Measurements from ENCODE around the gene SMTNL1. TPM values are rescaled to one million over a fixed set of nuclear protein-coding genes. Genes with fewer than 3 reads are reported as not detected.

Gene SMTNL1, protein sequence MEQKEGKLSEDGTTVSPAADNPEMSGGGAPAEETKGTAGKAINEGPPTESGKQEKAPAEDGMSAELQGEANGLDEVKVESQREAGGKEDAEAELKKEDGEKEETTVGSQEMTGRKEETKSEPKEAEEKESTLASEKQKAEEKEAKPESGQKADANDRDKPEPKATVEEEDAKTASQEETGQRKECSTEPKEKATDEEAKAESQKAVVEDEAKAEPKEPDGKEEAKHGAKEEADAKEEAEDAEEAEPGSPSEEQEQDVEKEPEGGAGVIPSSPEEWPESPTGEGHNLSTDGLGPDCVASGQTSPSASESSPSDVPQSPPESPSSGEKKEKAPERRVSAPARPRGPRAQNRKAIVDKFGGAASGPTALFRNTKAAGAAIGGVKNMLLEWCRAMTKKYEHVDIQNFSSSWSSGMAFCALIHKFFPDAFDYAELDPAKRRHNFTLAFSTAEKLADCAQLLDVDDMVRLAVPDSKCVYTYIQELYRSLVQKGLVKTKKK
- total RNA-seq = not detected
- long read RNA-seq = 0 reads

- no peak for DNase-seq
- intact Hi-C loops (cut with micrococcal nuclease) = no loop called here
- ATAC-seq = no peak
These were observed at the start of gene SMTNL1 for GRCh38 chr11:57536947-57537619. Gene SMTNL1, plus strand, starts transcription at chr11:57537595. Its CDS starts 5,048 bp downstream, at chr11:57542643.

DNA sequence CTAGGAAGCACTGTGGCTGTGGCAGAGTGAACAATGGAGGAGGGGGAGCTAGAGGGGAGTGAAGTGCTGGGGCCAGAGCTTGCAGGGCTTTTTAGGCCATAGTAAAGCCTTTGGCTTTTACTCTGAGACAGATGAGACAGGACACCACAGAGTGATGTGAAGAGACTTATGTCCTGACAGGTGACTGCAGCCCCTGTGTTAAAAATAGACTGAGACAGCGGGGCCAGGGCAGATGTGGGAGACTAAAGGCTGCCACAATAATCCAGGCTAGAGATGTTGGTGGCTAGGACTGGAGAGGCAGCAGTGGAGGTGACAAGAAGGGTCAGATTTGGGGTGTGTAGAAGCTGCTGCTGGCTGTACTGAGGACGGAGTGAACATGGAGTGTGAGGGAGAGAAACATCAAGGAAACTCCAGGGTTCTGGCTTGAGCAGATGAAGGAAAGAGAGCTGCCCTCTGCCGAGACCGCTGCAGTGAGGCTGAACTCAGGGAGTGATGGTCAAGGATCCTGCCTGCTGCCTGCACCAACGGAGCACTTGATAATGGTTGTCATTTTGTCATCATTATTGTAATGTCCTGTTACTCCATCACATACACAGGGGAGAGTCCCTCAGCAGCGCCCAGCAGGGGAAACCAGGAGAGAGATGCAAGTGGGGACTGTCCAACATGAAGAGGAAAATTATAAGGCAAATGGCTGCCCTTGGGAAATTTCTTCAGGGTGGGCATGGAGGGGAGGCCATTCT, 49.3 kb upstream of the SMTNL1 start:
- ATAC-seq (no peak), DNase-seq (no peak)
- intact Hi-C loops (cut with micrococcal nuclease) = no loop called here

DNA sequence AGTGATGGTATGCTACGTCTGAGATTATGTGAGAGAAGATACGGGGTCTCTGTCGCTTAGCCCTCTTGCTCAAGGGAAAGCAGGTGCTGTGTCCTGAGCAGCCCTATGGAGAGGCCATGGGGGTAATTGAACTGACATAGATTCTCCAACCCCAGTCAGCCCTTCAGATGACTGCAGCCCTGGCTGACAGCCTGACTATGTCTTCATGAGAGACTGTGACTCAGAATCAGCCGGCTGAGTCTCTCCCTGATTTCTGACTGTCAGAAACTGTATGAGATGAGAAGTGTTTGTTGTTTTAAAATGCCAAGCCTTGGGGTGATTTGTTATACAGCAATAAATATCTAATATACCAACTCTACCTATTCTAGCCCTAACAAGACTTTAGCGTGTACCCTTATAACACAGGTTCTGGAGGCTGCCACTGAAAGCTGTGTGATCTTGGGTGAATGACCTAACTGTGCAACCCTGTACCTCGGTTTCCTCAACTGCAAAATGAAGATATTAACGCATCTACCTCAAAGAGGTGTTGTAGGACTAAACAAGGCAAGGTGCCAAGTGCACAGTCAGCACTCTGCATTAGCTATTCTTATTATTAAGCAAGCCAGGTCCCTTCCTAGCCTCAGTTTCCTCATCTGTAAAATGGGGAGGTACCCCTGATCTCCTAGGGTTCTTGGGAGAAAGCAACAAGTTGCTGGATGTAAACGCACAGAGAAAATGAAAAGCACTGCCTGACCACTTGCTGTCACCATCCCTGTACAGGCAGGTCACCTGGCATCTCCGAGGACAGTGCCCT, 46.7 kb upstream of the SMTNL1 start:
- ATAC-seq (no peak), DNase-seq (no peak)
- intact Hi-C loops (cut with micrococcal nuclease) = loop anchor here (5.0 kb wide), 1 partner anchor 37 kb away; no protein-coding TSS in a partner anchor

DNA sequence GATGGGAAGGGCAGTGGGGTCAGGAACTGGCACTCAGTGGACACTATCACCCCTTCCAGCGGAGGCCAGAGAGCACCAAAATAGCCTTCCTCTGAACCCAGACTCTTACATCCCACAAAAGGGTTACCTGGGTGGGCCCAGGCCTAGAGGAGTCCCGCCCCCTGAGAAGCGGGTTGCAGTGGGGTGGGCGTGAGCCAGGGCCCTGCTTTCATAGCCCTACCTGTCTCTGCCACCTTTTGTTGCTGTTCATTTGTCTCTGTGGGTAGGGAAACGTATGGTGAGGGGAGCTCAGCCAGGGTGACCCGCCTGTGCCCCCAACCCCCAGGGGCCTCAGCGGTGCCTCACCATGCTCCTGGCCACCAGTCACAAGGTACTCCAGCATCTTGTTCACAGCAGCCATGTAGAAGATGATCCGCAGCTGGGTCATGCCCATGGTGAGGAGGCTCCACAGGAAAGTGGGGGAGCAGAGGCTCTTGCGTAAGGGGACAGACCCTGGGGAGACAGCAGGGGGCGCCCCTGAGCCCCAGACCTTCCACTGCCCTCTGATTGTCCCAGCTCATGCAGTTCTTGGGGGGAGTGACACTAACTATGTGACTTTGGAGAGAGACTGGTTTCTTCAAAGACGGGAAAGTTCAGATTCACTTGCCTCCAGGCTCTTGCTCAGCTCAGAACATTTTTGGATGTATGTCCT, 45.9 kb upstream of the SMTNL1 start:
- intact Hi-C loops (cut with micrococcal nuclease) = loop anchor here (5.0 kb wide), 1 partner anchor 36 kb away; no protein-coding TSS in a partner anchor
- peak; percentile 55 for ATAC-seq
- peak; percentile 64 for DNase-seq

DNA sequence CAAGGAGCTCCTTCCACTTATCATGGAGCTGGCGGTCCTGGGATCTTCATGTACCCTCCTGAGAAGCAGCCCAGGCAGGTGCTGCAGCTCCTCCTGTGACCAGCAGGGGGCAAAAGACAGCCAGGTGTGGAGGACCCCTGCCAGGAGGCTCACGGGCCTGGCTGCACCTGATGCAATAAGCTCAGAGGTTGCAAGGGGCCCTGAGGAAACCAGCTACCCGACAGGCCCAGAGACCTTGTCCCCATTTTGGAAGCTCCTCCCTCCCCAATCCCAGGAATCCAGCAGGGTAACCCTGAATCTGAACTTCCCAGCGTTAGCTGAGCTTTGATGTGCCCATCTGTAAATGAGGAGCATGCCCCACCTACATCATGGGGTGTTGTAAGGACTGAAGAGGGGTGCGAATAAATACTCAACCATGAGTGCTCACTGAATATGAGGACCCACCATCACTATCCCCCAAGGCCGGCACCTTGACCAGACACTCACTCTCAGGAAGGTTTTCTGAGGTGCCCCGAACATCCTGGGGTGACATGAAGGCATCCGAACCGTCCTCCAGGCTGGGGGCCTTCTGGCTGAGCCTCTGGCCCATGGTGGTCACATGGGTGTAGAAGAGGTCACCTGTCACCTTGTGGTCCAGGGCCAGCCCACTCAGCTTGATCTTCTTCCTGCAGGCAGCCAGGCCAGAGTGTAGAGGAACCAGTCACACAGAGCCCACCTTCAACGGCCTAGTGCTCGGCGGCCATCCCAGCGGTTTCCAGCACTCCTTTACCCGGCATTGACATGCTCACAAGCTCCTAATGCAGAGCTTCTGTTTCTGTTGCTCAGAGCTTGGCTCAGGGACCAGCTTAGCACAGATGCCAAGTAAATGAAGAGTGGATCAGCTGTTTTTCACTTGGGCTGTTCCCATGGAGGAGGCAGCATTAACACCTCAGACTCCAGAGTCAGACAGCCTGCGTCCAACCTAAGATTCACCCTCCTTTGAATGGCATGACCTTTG, 43.6 kb upstream of the SMTNL1 start:
- ATAC-seq (peak; percentile 76), DNase-seq (peak; percentile 71)
- intact Hi-C loops (cut with micrococcal nuclease) = loop anchor here (5.0 kb wide), 1 partner anchor 33 kb away; no protein-coding TSS in a partner anchor

DNA sequence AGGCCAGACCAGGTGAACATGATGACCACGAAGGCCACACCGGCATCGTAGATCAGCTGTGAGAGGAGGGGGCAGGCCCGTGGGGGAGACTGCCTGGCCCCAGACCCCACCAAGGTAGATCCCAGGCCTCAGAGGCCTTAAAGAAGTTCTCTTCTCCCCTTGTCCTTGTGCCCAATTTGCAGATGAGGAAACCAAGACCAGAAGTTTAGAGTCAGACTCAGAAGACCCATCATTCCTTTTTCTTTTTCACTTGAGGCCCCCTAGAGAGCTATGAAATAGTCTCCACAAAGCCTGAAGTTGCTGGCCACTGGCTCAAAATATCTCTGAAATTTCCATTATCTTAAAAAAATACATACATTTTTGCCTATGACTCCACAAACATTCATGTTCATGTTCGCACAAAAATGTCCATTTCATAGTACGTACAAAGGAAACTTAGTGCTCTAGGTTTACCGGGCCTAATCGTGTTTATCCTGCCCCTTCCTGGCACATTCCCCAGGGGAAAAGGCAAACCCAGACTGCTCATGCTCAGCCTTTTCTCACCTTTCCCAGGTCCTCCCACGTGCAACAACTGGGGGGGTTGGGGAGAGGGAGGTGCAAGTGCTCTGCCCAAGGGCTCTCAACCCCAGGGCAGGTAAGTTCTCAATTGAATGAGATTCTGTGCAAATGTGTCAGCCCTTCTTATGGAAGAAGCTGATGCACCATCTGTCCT, 41.1 kb upstream of the SMTNL1 start:
- DNase-seq (no peak), ATAC-seq (no peak)
- intact Hi-C loops (cut with micrococcal nuclease) = no loop called here

GRCh38 chr11:57497303-57498247, 39.8 kb upstream of the SMTNL1 start:
- intact Hi-C loops (cut with micrococcal nuclease) = no loop called here
- ATAC-seq (no peak), DNase-seq (no peak)

DNA sequence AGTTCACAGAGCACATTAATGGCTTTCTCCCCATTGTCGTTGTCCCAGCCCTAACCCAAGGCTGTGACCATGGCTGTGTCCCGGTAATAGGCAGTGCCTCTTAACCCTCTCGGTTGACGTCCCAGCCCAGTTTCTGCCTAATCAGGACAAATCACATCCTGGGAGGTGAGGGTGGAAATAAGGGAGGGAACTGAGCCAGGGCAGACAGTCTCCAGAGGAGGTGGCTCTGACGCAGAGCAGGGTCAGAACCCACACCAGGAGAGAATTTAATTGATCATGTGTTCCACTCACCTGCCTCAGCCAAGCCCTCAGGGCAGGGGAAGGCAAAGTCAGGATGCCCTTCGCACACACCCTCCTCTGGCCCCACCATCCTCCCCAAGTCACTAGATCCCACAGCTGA, 38.9 kb upstream of the SMTNL1 start:
- intact Hi-C loops (cut with micrococcal nuclease) = no loop called here
- ATAC-seq = no peak
- no peak for DNase-seq

GRCh38 chr11:57499413-57499982, 37.9 kb upstream of the SMTNL1 start:
- ATAC-seq (peak; percentile 99), DNase-seq (peak; percentile 99)
- intact Hi-C loops (cut with micrococcal nuclease) = no loop called here

DNA sequence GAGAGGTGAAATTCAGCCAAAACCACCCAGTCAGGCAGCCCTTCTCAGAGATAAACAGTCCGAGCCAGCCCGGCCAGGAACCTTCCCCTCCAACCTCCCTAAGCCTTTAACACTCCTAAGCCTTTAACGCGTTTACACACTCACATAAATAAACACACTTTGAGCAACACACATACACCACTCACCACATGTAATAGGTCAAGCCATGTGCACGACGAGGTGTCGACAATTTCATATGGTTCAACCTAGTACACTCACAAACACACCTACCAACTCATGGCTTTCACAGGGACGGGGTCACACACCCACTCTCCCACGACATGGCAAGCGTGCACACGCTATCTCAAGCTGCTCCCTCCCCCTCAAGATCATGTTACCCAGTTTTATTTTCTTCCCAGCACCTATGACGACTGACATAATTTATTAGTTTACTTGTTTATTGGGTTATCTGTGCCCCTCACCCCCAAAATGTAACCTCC, 37.4 kb upstream of the SMTNL1 start:
- DNase-seq (no peak), ATAC-seq (no peak)
- intact Hi-C loops (cut with micrococcal nuclease) = no loop called here

- intact Hi-C loops (cut with micrococcal nuclease) = no loop called here
- DNase-seq (no peak), ATAC-seq (peak; percentile 15)
These were observed 36.9 kb upstream of the SMTNL1 start for GRCh38 chr11:57500515-57500914.

DNA sequence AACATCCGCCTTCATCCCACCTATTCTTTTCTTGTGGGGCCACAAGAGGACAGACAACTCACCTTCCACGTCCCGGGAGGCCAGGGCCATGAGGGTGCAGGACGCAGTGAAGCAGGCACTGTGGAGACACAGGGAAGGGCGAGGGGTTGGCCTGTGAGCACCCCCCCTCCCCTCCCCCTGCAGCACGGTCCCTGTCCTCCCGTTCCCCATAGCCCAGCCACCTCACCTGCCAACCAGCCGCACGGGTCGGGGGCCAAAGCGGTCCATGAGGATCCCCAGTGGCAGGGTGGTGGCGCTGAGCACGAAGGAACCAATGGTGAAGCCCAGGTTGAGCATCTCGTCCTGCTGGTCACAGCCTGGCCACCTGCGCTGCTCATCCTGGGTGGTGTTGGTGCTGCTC, 36.5 kb upstream of the SMTNL1 start:
- intact Hi-C loops (cut with micrococcal nuclease) = no loop called here

GRCh38 chr11:57501953-57502352, 35.4 kb upstream of the SMTNL1 start:
- intact Hi-C loops (cut with micrococcal nuclease) = no loop called here
- ATAC-seq = peak; percentile 4

More for the DNA sequence above, 36.5 kb upstream of the SMTNL1 start:
- DNase-seq = no peak
- no peak for ATAC-seq

GRCh38 chr11:57502376-57502775, 35.0 kb upstream of the SMTNL1 start:
- intact Hi-C loops (cut with micrococcal nuclease) = no loop called here
- DNase-seq = no peak
- ATAC-seq = no peak

More at GRCh38 chr11:57501953-57502352, 35.4 kb upstream of the SMTNL1 start:
- DNase-seq = no peak

DNA sequence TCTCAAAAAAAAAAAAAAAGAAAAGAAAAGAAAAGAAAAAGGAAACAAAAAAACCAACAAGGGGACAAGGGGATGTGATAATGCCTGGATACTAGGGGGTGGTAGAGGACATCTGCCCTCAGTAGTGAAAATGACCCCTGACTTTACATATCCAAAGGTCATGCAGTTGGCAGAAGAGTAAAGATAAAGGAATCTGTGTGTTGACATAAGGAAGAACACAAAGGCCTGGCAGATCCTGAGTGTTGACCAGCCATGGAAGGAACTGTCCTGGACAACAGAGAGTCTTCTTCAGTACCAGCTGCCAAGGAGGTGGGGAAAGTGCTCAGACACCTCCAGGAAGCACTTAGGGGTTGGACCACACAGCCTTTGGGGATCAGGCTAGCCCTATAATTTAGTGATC, 34.5 kb upstream of the SMTNL1 start:
- ATAC-seq = no peak

More for the DNA sequence above, 34.5 kb upstream of the SMTNL1 start:
- no peak for DNase-seq
- intact Hi-C loops (cut with micrococcal nuclease) = no loop called here

Measured in left ventricle myocardium superior (tissue), 1 donor.